Testis (tissue), 2 donors: ENCODE measurements around the gene RASA1.

Experiments
- CTCF ChIP-seq, 3 experiments: fragments of 450-650 bp in 2 of 3; fragments of 200-600 bp in 1 of 3; sonication (generic) in 1 of 3; IDR thresholded peaks; one replicate each; pipeline ENCODE4 v1.5.1; 2016 to 2019; ENCODE audit warnings: antibody characterized with exemption in 3 of 3, mild to moderate bottlenecking in 2 of 3, moderate library complexity in 1 of 3
- POLR2A ChIP-seq: fragments of 450-650 bp; IDR thresholded peaks from one replicate; pipeline ENCODE4 v1.6.1; 2017; ENCODE audit warnings: antibody characterized with exemption, mild to moderate bottlenecking, moderate library complexity

GRCh38 chr5:87405472-87406155, 137.9 kb downstream of the RASA1 start:
- no peak for TF ChIP-seq CTCF (IDR thresholded peaks at IDR 0.05)
- TF ChIP-seq POLR2A = no peak
